Measurements from ENCODE around the gene SLC25A26. TPM values are rescaled to one million over a fixed set of nuclear protein-coding genes. Genes with fewer than 3 reads are reported as not detected.

Gene SLC25A26
- total and polyA plus RNA-seq, 12 donors = 12.1 to 44.2 (median 31.0) TPM

DNA sequence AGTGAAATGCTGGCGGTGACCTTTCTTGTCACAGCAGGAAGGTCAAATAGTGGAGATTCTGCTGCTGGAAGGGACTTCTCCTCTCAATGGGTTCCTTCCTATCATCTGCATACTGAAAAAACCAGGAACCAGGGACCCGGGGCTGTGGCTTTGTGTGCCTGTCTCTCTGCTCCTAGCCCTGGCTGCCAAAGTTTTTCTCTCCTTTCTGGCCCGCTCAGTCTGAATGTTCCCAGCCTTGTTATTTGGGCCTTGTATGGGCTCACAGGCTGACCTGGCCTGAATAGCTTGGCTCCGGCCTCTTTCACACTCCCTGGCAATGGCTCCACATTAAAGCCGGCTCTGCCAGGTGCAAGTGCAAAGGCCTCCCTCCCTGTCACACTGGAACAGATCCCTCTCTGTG, 185.4 kb downstream of the SLC25A26 start:
- no peak for TF ChIP-seq CTCF (IDR thresholded peaks at IDR 0.05)
- Histone ChIP-seq H3K27ac (peak overlapping the region; percentile 1 to 76 (median 60)), H3K4me1 (peaks cover 13 to 72% (median 58%) of the 10 kb centered on the region in 9 donors), H3K9me3 (no peaks in the 10 kb centered on the region), H3K27me3 (no peaks in the 10 kb centered on the region), H3K36me3 (peaks cover 0 to 92% (median 23%) of the 10 kb centered on the region in 9 donors), H3K4me3 (no peak overlapping the region)
- intact Hi-C loops (cut with DNase I) = loop anchor here (2.0 to 5.0 kb wide), 7 partner anchors 36 to 411 kb away; partner anchors contain the start of gene LRIG1 (in 1 of the 10)
- ATAC-seq = peak in 7 of 8 donors; percentile 10 to 46 (median 34)
- DNase-seq = no peak
- 54% methylated on average over 5 of the region's 5 CpGs for WGBS, 2 donors

DNA sequence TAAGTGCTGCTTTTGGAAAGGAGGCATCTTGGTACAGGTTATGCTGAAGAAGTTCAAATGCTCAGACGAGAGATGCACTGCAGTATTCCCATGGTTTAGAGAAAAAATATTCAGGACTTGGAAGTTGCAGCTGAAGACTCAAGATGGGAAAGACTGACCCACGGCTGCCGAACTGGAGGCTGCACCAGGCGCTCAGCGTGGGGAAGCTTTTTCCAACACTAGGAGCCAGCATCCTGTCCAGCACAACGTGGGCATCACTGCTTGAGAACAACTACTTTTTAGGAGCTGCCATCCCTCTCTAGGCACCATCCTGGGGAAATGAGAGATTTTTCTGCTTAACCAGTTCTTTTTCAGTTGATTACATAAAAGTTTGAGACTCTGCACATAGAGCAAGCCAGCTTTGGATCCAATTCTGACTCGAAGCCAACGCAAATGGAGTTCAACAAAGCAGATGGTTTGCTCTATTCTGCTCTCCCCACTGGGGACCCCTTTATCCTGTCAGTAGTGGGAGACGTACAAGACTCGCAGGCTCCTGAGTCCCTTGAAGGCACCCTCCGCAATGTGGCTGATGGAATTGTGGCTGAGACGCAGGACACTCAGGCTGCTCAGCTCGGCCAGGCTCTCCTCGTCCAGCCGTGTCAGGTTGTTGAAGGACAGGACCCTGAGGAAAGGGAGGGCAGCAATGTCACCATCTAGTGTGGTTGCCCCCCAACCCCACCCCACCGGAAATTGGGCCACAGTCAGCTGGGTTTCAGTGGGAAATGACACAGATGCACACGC, 186.2 kb downstream of the SLC25A26 start:
- Histone ChIP-seq H3K27ac (peak overlapping the region in 8 of 10 donors; percentile 1 to 76 (median 60)), H3K4me1 (peaks cover 16 to 72% (median 57%) of the 10 kb centered on the region in 9 donors), H3K9me3 (no peaks in the 10 kb centered on the region), H3K36me3 (peaks cover 0 to 91% (median 24%) of the 10 kb centered on the region in 9 donors), H3K27me3 (no peaks in the 10 kb centered on the region), H3K4me3 (no peak overlapping the region)
- no peak for TF ChIP-seq CTCF (IDR thresholded peaks at IDR 0.05)
- WGBS, 2 donors = 80 to 86% methylated on average over 17 of the region's 17 CpGs
- intact Hi-C loops (cut with DNase I) = loop anchor here (2.0 to 5.0 kb wide), 7 partner anchors 35 to 410 kb away; partner anchors contain the start of gene LRIG1 (in 1 of the 10)
- ATAC-seq (no peak), DNase-seq (no peak)

GRCh38 chr3:66407611-66408218, 186.9 kb downstream of the SLC25A26 start:
- TF ChIP-seq CTCF (IDR thresholded peaks at IDR 0.05) = peak; percentile 87 to 98 (median 95)
- H3K4me3 ChIP-seq = no peak overlapping the region
- H3K36me3 ChIP-seq = peaks cover 0 to 91% (median 31%) of the 10 kb centered on the region in 9 donors
- ATAC-seq = peak; percentile 48 to 77 (median 65)
- H3K9me3 ChIP-seq = no peaks in the 10 kb centered on the region
- H3K4me1 ChIP-seq = peaks cover 17 to 72% (median 56%) of the 10 kb centered on the region in 9 donors
- H3K27ac ChIP-seq = peak overlapping the region in 3 of 10 donors; percentile 33 to 76 (median 41)
- WGBS, 2 donors = 60 to 66% methylated on average over 14 of the region's 14 CpGs
- no peaks in the 10 kb centered on the region for H3K27me3 ChIP-seq
- DNase-seq = peak; percentile 71 to 82
- intact Hi-C loops (cut with DNase I) = loop anchor here (1.0 to 5.0 kb wide), 8 partner anchors 35 to 410 kb away; partner anchors contain the start of gene LRIG1 (in 1 of the 10)

All from heart right ventricle (tissue), 16 donors.